Kidney (tissue), 14 donors: ENCODE data around the gene SLC51B. TPM values are rescaled to one million over a fixed set of nuclear protein-coding genes. Genes with fewer than 3 reads are reported as not detected.

Source experiments
- DNase-seq, 5 donors: peaks; one replicate each; pipeline ENCODE4 v3.0.0-alpha.2; 2013 to 2020
- FAIRE-seq: peaks from 2 replicates; lab custom pipeline; 2012; peaks lifted over from hg19 to GRCh38; lab: Jason Lieb, UNC
- H3K27ac ChIP-seq, 2 donors: one replicate each; pipeline ENCODE4 v1.7.0; 2013; ENCODE audit warnings: low read depth in 2 of 2, low read length in 2 of 2, inconsistent platforms in 1 of 2
- H3K27me3 ChIP-seq: one replicate; pipeline ENCODE4 v1.7.1; 2013; ENCODE audit warnings: low read length, inconsistent platforms; ENCODE audit not compliant: control insufficient read depth, insufficient read depth
- H3K36me3 ChIP-seq, 3 donors: one replicate each; pipeline versions ENCODE4 v1.7.0 to v1.7.1; 2013; ENCODE audit warnings: low read length in 3 of 3, control low read depth in 1 of 3, inconsistent platforms in 1 of 3; ENCODE audit not compliant: insufficient read depth in 3 of 3, control insufficient read depth in 2 of 3
- H3K4me1 ChIP-seq, 3 donors: one replicate each; pipeline versions ENCODE4 v1.7.0 to v1.7.1; 2013; ENCODE audit warnings: low read length in 3 of 3, inconsistent platforms in 1 of 3, low read depth in 1 of 3; ENCODE audit not compliant: control insufficient read depth in 2 of 3, insufficient read depth in 2 of 3
- H3K4me3 ChIP-seq, 3 donors: one replicate each; pipeline versions ENCODE4 v1.7.0 to v1.8.1; 2013; ENCODE audit warnings: low read length in 3 of 3, control low read depth in 1 of 3, inconsistent platforms in 1 of 3
- H3K9ac ChIP-seq, 3 donors: one replicate each; pipeline versions ENCODE4 v1.7.0 to v1.7.1; 2013; ENCODE audit warnings: low read length in 3 of 3, control low read depth in 1 of 3, inconsistent platforms in 1 of 3
- H3K9me3 ChIP-seq, 3 donors: one replicate each; pipeline versions ENCODE4 v1.7.0 to v1.7.1; 2013; ENCODE audit warnings: low read length in 3 of 3, control low read depth in 1 of 3, inconsistent platforms in 1 of 3; ENCODE audit not compliant: control insufficient read depth in 2 of 3, insufficient read depth in 1 of 3
- intact Hi-C: fragments of 100-400 bp; cut with DNase I; formaldehyde crosslinking; loops from one replicate; pipeline ENCODE4 v1.11.1; 2022
- polyA plus RNA-seq: library from polyadenylated mRNA; stranded (reverse); fragments of 350-450 nt; fragmentation: Illumina TruSeq; extraction: RNeasy Lipid Tissue Mini Kit (QIAGEN cat#74804); gene quantifications from one replicate; pipeline ENCODE4 v1.2.3, GENCODE V29; 2014; ENCODE audit warnings: low read depth, low replicate concordance; ENCODE audit not compliant: insufficient read depth
- total RNA-seq: library from RNA; stranded (reverse); fragmentation: NEBNext Ultra II Directional; extraction: Animal tissue kit (Norgen Biotek cat#: 25700); gene quantifications from one replicate; pipeline ENCODE4 v1.2.1, GENCODE V29; 2021
- TF ChIP-seq, protein P1 (sequence below): IDR thresholded peaks from 3 replicates; pipeline ENCODE4 v1.5.1; 2012; ENCODE audit warnings: mild to moderate bottlenecking, moderate library complexity, borderline replicate concordance; ENCODE audit not compliant: insufficient read depth; ENCODE audit errors: extremely low read depth
- donor health status: control.
- donor health status: control.
- donor health status: control.
- donor health status: control.
- donor health status: control.
- donor health status: DM: yes; HTN: yes; CAD: no.
- donor health status: Normal renal cell carcinoma (clear cell type).

The SLC51B gene
- total and polyA plus RNA-seq, 2 donors from 2014 or later: 2.9 to 40.9 TPM

DNA sequence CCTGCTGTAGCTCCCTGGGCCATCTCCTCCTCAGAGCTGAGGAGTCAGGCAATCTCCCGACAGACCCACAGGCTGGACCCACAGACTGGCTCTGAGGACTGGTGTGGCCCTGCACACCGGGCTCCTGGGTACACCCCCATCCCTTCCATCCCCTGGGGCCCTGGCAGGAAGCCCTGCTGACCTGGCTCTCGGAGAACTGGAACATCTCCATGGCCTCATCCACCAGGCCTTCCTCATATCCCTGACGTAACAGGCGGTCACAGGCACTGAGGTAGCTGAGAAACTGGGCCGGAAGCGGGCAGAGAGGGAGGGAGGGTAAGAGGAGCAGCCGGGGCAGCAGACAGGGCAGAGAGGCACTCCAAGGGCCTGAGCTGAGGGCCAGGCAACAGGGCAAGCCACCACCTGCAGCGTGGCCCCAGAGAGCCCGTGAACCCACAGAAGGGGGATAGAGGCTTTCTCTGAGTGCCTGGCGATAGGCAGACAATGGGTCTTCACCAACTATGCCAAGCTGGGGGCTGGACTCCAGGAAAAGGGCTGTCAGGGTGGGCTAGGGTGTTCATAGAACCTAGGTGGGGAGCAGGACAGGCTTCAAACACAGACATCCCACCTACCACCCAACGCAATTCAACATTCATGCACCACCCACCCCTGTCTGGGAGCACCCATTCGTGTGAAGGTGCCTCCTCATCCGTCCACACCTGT is 49.3 kb downstream of the SLC51B start:
- Histone ChIP-seq H3K4me1 (peaks cover 0 to 9% (median 9%) of the 10 kb centered on the region in 3 donors), H3K4me3 (no peak overlapping the region), H3K36me3 (peaks cover 2 to 16% (median 12%) of the 10 kb centered on the region in 3 donors), H3K9me3 (no peaks in the 10 kb centered on the region), H3K9ac (no peak overlapping the region), H3K27ac (peak overlapping the region in 1 of 2 donors; percentile 60), H3K27me3 (no peaks in the 10 kb centered on the region)
- FAIRE-seq (no peak), DNase-seq (peak in 1 of 5 donors; percentile 33)
- TF ChIP-seq, protein P1, sequence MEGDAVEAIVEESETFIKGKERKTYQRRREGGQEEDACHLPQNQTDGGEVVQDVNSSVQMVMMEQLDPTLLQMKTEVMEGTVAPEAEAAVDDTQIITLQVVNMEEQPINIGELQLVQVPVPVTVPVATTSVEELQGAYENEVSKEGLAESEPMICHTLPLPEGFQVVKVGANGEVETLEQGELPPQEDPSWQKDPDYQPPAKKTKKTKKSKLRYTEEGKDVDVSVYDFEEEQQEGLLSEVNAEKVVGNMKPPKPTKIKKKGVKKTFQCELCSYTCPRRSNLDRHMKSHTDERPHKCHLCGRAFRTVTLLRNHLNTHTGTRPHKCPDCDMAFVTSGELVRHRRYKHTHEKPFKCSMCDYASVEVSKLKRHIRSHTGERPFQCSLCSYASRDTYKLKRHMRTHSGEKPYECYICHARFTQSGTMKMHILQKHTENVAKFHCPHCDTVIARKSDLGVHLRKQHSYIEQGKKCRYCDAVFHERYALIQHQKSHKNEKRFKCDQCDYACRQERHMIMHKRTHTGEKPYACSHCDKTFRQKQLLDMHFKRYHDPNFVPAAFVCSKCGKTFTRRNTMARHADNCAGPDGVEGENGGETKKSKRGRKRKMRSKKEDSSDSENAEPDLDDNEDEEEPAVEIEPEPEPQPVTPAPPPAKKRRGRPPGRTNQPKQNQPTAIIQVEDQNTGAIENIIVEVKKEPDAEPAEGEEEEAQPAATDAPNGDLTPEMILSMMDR: no peak
- intact Hi-C loops: no loop called here

DNA sequence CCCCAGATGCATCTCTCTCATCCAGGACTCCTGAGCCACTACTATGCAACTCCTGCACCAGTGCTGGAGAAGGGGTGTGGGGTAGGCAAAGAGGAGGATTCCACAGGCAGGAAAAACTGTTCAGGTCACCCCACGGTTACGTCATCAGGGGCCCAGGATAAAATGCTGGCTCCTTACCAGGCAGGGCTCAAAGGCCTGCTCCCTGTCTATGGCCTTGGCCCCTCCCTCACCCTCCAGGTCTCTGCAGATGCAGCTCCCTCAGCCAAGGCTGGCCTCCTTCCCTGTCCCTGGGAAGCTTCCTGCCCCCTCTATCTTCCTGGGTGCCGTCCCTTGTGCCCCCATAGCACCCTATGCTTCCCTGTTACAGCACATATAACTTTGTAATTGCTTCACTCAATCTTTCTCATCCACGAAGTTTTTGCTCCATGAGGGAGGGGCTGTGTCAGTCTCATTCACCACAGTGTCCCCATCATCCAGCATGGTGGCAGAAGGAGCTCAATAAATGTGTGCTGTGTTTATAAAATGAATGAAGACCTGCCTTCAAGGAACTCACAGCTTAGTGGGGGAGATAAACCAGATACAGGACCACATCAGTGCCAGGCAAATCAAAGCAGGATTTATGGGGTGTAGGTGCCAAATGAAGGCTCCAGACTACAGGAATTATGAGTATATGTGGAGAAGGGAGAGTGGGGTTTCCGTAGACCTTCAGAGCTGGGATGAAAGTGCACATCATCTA is 50.0 kb downstream of the SLC51B start:
- Histone ChIP-seq H3K4me1 (peaks cover 0 to 8% (median 7%) of the 10 kb centered on the region in 3 donors), H3K27me3 (no peaks in the 10 kb centered on the region), H3K9me3 (no peaks in the 10 kb centered on the region), H3K4me3 (no peak overlapping the region), H3K9ac (no peak overlapping the region), H3K27ac (peak overlapping the region in 1 of 2 donors; percentile 60), H3K36me3 (peaks cover 2 to 18% (median 12%) of the 10 kb centered on the region in 3 donors)
- peak in 1 of 5 donors; percentile 25 for DNase-seq
- no peak for FAIRE-seq
- intact Hi-C loops: no loop called here
- TF ChIP-seq, protein P1: no peak

GRCh38 chr15:65095747-65096104 is 50.5 kb downstream of the SLC51B start:
- intact Hi-C loops: no loop called here
- Histone ChIP-seq H3K27ac (no peak overlapping the region), H3K9ac (no peak overlapping the region), H3K4me1 (peaks cover 0 to 8% (median 3%) of the 10 kb centered on the region in 3 donors), H3K27me3 (no peaks in the 10 kb centered on the region), H3K9me3 (no peaks in the 10 kb centered on the region), H3K4me3 (no peak overlapping the region), H3K36me3 (peaks cover 2 to 18% (median 12%) of the 10 kb centered on the region in 3 donors)
- FAIRE-seq (no peak), DNase-seq (peak in 1 of 5 donors; percentile 7)
- TF ChIP-seq, protein P1: no peak
